ENCODE data around the gene RHEBL1. TPM values are rescaled to one million over a fixed set of nuclear protein-coding genes. Genes with fewer than 3 reads are reported as not detected.

Gene RHEBL1
- total and polyA plus RNA-seq, 2 experiments from 2014 or later, result 0.65 to 0.86 TPM

DNA sequence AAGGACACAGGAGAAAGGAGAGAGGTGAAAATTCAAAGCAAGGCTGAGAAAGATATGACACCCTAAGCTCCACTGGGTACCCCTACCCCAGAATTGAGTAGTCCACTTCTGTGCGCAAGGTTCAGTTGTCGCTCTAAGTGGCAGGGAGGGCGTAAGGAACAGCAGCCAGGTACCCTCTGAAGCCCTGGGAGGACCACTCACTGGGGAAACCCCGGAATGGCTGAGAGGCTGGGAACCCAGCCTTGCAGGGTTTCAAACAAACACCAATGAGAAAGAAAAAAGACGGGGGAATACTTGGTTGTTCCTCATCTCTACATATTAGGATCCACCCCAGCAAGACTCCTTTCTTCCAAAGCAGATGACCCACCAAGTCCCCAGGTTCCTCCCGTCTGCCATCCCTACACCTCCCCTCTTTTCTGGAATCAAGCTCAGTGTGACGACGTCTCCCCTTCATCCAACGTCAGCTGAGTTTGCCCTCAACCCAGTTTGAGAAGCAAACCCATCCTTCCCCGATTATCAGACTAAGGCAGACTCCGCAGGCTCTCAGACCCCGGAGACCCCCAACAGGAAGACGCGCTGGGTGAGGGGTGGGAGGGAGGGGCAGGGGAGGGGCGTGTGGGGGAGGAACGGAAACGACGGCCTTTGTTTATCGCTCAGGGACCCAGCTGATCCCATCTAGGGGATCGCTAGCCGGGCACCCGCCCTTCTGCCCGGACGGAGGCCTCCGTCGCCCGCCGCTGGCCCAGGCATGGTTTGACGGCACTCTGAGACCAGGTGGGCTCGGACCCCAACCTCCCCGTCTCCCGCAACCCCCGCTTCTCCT, 40.1 kb upstream of the RHEBL1 start:
- peak overlapping the region; percentile 85 for H2AFZ ChIP-seq
- peaks cover 53% of the 10 kb centered on the region for H3K79me2 ChIP-seq (ENCODE audit: insufficient read depth)
- H3K9ac ChIP-seq, result peak overlapping the region; percentile 89
- H3K36me3 ChIP-seq (ENCODE audit: low read depth), result no peaks in the 10 kb centered on the region
- peak overlapping the region; percentile 69 for H3K27ac ChIP-seq
- H3K4me2 ChIP-seq (ENCODE audit: unreplicated experiment), result peak overlapping the region; percentile 99
- no peaks in the 10 kb centered on the region for H3K9me2 ChIP-seq (ENCODE audit: insufficient read depth)
- in situ Hi-C loops (cut with MboI), result no loop called here
- DNase-seq, result no peak
- 2 to 3% methylated on average over 25 to 30 of the region's 33 CpGs for WGBS, 2 experiments (ENCODE audit: low coverage in 1 of 2, low lambda C conversion rate in 2 of 2, missing lambda C conversion rate in 2 of 2)
- no peaks in the 10 kb centered on the region for H3K27me3 ChIP-seq (replicated peaks; ENCODE audit: insufficient read depth)
- TF ChIP-seq EZH2 (IDR thresholded peaks at IDR 0.05; ENCODE audit: insufficient read depth, poor library complexity, severe bottlenecking) (no peak), EZH2phosphoT487 (IDR thresholded peaks at IDR 0.05; ENCODE audit: insufficient read depth, low read depth) (no peak)
- peak overlapping the region; percentile 85 for H3K4me3 ChIP-seq
- H3K9me3 ChIP-seq (ENCODE audit: low read depth), result no peaks in the 10 kb centered on the region
- peaks cover 28% of the 10 kb centered on the region for H3K4me1 ChIP-seq (ENCODE audit: insufficient read depth)
- peaks cover 19% of the 10 kb centered on the region for H3F3A ChIP-seq (ENCODE audit: insufficient read depth)
- H4K20me1 ChIP-seq (ENCODE audit: insufficient read depth), result no peaks in the 10 kb centered on the region

DNA sequence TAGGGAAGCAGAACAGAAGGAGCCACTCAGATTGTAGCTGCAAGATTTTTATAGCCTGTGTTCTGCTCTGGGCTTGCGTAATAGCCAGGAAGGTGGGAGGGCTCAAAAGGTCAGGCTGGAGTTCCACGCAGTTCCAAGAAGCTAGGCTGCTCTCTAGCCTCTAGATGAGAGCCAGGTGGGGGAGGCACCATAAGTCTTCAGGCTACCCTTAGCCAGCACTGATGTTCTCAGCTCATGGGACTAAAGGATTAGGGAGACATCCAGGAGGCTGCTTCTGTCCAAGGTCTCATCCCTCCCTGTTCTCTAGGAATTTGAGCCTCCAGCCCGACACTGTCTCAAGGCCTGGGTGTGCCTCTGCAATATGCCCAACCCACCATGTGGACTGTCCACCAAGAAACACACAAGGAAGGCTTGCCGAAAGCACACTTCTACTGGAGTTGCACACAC, 39.2 kb upstream of the RHEBL1 start:
- no peaks in the 10 kb centered on the region for H3K9me2 ChIP-seq (ENCODE audit: insufficient read depth)
- peaks cover 19% of the 10 kb centered on the region for H3F3A ChIP-seq (ENCODE audit: insufficient read depth)
- 0 out of 2 replicates have a peak, but pooled peaks cover 3% of the 10 kb centered on the region for H3K36me3 ChIP-seq (ENCODE audit: low read depth)
- 4 to 7% methylated on average over 4 of the region's 4 CpGs for WGBS, 2 experiments (ENCODE audit: low coverage in 1 of 2, low lambda C conversion rate in 2 of 2, missing lambda C conversion rate in 2 of 2)
- H3K79me2 ChIP-seq (ENCODE audit: insufficient read depth), result peaks cover 62% of the 10 kb centered on the region
- H3K9ac ChIP-seq, result peak overlapping the region; percentile 89
- H3K4me1 ChIP-seq (ENCODE audit: insufficient read depth), result peaks cover 28% of the 10 kb centered on the region
- peak overlapping the region; percentile 85 for H3K4me3 ChIP-seq
- TF ChIP-seq EZH2 (IDR thresholded peaks at IDR 0.05; ENCODE audit: insufficient read depth, poor library complexity, severe bottlenecking) (no peak), EZH2phosphoT487 (IDR thresholded peaks at IDR 0.05; ENCODE audit: insufficient read depth, low read depth) (no peak)
- peak overlapping the region; percentile 30 for H3K27ac ChIP-seq
- no peaks in the 10 kb centered on the region for H3K9me3 ChIP-seq (ENCODE audit: low read depth)
- in situ Hi-C loops (cut with MboI), result no loop called here
- H4K20me1 ChIP-seq (ENCODE audit: insufficient read depth), result no peaks in the 10 kb centered on the region
- H3K27me3 ChIP-seq (replicated peaks; ENCODE audit: insufficient read depth), result no peaks in the 10 kb centered on the region
- H2AFZ ChIP-seq, result peak overlapping the region; percentile 85; the same call in 1 of the 2 replicates
- peak overlapping the region; percentile 99 for H3K4me2 ChIP-seq (ENCODE audit: unreplicated experiment)
- DNase-seq, result peak; percentile 77

DNA sequence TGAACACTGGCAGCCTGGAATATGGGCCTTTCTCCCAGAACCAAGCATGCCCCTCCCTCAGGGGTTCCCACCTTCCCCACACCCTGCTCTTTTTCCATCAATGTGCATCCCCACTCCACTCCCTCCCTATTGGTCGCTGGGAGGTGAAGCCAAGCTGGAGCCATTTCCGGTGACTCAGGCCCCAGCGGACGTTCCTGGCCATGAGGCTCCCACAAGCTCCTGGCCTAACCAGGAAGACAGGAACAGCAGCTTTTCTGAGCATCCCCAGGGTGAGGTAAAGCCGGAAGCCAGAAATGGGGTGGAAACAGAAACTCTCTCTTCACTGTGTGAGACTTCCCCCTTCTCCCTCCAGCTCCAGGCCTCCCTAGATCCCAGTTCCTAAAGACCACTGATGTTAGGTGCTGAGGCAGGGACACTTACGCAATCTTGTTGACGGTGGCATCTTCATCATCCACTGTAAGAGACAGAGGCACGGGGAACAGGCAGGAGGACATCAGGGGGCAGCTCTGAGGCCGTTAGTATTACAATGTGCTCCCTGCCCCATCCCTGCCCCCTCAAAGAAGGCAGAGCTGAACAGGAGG, 35.8 kb upstream of the RHEBL1 start:
- Histone ChIP-seq H4K20me1 (ENCODE audit: insufficient read depth) (no peaks in the 10 kb centered on the region), H3K36me3 (ENCODE audit: low read depth) (peaks cover 23% of the 10 kb centered on the region; the same call in 1 of the 2 replicates), H3K27me3 (replicated peaks; ENCODE audit: insufficient read depth) (no peaks in the 10 kb centered on the region), H3K9ac (peak overlapping the region; percentile 50), H3K4me1 (ENCODE audit: insufficient read depth) (peaks cover 24% of the 10 kb centered on the region), H3K27ac (peak overlapping the region; percentile 39), H3K4me2 (ENCODE audit: unreplicated experiment) (no peak overlapping the region), H2AFZ (no peak overlapping the region), H3K9me3 (ENCODE audit: low read depth) (no peaks in the 10 kb centered on the region), H3K4me3 (no peak overlapping the region), H3K9me2 (ENCODE audit: insufficient read depth) (no peaks in the 10 kb centered on the region), H3K79me2 (ENCODE audit: insufficient read depth) (peaks cover 78% of the 10 kb centered on the region), H3F3A (ENCODE audit: insufficient read depth) (peaks cover 19% of the 10 kb centered on the region)
- peak; percentile 73 for DNase-seq
- in situ Hi-C loops (cut with MboI), result no loop called here
- TF ChIP-seq EZH2 (IDR thresholded peaks at IDR 0.05; ENCODE audit: insufficient read depth, poor library complexity, severe bottlenecking) (no peak), EZH2phosphoT487 (IDR thresholded peaks at IDR 0.05; ENCODE audit: insufficient read depth, low read depth) (no peak)
- 47 to 58% methylated on average over 9 of the region's 9 CpGs for WGBS, 2 experiments (ENCODE audit: low coverage in 1 of 2, low lambda C conversion rate in 2 of 2, missing lambda C conversion rate in 2 of 2)

DNA sequence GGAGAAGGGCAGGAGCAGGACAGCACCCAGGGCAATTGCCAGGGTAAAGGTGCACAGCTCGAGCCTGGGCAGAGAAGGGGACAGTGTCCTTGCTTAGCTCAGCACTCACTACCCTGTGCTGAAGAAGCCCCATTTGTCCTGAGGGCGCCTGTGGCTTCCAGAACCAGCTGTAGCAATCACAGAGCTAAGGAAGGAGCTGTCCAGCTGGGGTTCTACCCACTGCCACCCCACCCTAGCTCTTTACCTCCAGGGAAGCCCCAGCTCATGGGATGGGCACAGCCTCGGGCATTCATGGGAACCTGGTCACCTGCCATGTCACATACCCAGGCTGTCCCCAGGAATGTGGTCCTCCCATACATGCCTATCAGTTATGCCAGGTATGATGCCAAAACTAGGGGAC, 35.0 kb upstream of the RHEBL1 start:
- H3K4me1 ChIP-seq (ENCODE audit: insufficient read depth), result peaks cover 24% of the 10 kb centered on the region
- DNase-seq, result no peak
- H3K79me2 ChIP-seq (ENCODE audit: insufficient read depth), result peaks cover 72% of the 10 kb centered on the region
- TF ChIP-seq EZH2phosphoT487 (IDR thresholded peaks at IDR 0.05; ENCODE audit: insufficient read depth, low read depth) (no peak), EZH2 (IDR thresholded peaks at IDR 0.05; ENCODE audit: insufficient read depth, poor library complexity, severe bottlenecking) (no peak)
- peaks cover 19% of the 10 kb centered on the region for H3F3A ChIP-seq (ENCODE audit: insufficient read depth)
- no peak overlapping the region for H3K4me3 ChIP-seq
- no peaks in the 10 kb centered on the region for H4K20me1 ChIP-seq (ENCODE audit: insufficient read depth)
- no peak overlapping the region for H3K4me2 ChIP-seq (ENCODE audit: unreplicated experiment)
- in situ Hi-C loops (cut with MboI), result no loop called here
- H3K9ac ChIP-seq, result no peak overlapping the region
- no peak overlapping the region for H3K27ac ChIP-seq
- peaks cover 23% of the 10 kb centered on the region; the same call in 1 of the 2 replicates for H3K36me3 ChIP-seq (ENCODE audit: low read depth)
- H3K9me3 ChIP-seq (ENCODE audit: low read depth), result no peaks in the 10 kb centered on the region
- H3K27me3 ChIP-seq (replicated peaks; ENCODE audit: insufficient read depth), result no peaks in the 10 kb centered on the region
- WGBS, 2 experiments (ENCODE audit: low coverage in 1 of 2, low lambda C conversion rate in 2 of 2, missing lambda C conversion rate in 2 of 2), result 80 to 84% methylated on average over 3 of the region's 3 CpGs
- H2AFZ ChIP-seq, result no peak overlapping the region
- H3K9me2 ChIP-seq (ENCODE audit: insufficient read depth), result no peaks in the 10 kb centered on the region

Data from GM23248 (cell line).